ENCODE measurements around the gene DLGAP4.

DNA sequence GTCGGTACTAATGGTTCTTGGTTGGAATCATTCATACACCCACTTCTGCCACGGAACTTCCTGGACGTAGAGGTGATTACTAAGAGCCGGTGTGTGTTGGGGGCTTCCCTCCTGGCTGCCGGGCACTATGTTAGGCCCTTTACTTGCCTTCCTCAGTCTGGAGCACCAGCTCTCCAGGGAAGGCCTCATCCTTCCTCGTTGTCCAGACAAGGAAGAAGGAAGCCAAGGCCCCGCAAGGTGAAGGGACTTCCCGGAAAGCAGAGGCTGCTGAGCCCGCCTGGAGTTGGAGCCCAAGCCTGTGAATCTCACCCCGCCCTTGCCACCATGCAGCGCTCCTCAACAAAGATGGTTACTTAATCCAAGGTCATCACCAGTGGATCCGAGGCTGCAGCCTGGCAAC lies 43.7 kb upstream of the DLGAP4 start:
- TF ChIP-seq EZH2 (IDR thresholded peaks at IDR 0.05; ENCODE audit: insufficient read depth, poor library complexity, severe bottlenecking) (no peak), EZH2phosphoT487 (IDR thresholded peaks at IDR 0.05; ENCODE audit: insufficient read depth, low read depth) (no peak)
